Chondrocyte (in vitro differentiated cells): ENCODE measurements around the gene PACSIN1. TPM values are rescaled to one million over a fixed set of nuclear protein-coding genes. Genes with fewer than 3 reads are reported as not detected.

ENCODE experiments used
- DNase-seq: peaks from one replicate; pipeline ENCODE4 v3.0.0; 2021; ENCODE audit warnings: mixed read lengths, low spot score
- H3K27ac Mint-ChIP-seq: one replicate; pipeline ENCODE4 v1.8.0; 2021; ENCODE audit warnings: mild to moderate bottlenecking, moderate library complexity, mixed read lengths; ENCODE audit not compliant: unreplicated experiment
- H3K27me3 Mint-ChIP-seq: 2 replicates; pipeline ENCODE4 v1.8.0; 2021; ENCODE audit warnings: low read depth, mixed read lengths
- H3K36me3 Mint-ChIP-seq: 2 replicates; pipeline ENCODE4 v1.8.0; 2021; ENCODE audit warnings: low read depth, mixed read lengths
- H3K4me1 Mint-ChIP-seq: 2 replicates; pipeline ENCODE4 v1.8.0; 2021; ENCODE audit warnings: low read depth, mild to moderate bottlenecking, mixed read lengths
- H3K4me3 Mint-ChIP-seq: one replicate; pipeline ENCODE4 v1.8.0; 2021; ENCODE audit warnings: mild to moderate bottlenecking, moderate library complexity, mixed read lengths; ENCODE audit not compliant: unreplicated experiment
- H3K9me3 Mint-ChIP-seq: 2 replicates; pipeline ENCODE4 v1.8.0; 2021; ENCODE audit warnings: low read depth, mixed read lengths
- total RNA-seq: library from RNA; stranded (reverse); gene quantifications from 3 replicates; pipeline ENCODE4 v1.2.1, GENCODE V29; 2021
- TF ChIP-seq, protein P1 (sequence below): fragments of 200-600 bp; sonication (generic); IDR thresholded peaks from 2 replicates; pipeline ENCODE4 v1.5.0; 2021; ENCODE audit warnings: antibody characterized with exemption, mild to moderate bottlenecking, moderate library complexity

Gene PACSIN1
- total RNA-seq, 1 donor from 2014 or later, result 0.15 TPM

DNA sequence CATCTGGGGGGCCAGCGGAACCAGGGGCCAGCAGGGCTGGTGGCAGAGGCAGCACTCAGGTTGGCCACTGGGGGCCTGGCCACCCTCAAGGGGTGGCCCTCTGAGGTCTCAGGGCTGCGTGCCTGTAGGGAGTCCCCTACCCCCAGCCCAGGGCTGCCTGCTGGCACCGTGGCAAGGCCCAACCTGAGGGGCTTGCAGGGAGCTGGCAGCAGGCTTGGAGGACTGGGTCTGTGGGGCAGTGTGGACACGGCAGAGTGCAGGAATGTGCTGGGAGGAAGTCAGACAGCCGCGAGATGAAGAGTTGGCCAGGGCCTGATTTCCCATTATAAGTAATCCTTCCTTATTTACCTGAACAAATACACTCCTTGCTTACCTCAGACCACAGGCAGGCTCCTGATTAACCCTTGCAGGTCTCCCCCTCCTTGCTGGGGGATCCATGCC lies 90.2 kb downstream of the PACSIN1 start, which contains the start of gene SPDEF:
TSS of gene SPDEF (minus strand) at position 299 of the 441 bp plus-strand sequence. CDS start 11,874 bp downstream, outside the sequence.
- TF ChIP-seq, protein P1, sequence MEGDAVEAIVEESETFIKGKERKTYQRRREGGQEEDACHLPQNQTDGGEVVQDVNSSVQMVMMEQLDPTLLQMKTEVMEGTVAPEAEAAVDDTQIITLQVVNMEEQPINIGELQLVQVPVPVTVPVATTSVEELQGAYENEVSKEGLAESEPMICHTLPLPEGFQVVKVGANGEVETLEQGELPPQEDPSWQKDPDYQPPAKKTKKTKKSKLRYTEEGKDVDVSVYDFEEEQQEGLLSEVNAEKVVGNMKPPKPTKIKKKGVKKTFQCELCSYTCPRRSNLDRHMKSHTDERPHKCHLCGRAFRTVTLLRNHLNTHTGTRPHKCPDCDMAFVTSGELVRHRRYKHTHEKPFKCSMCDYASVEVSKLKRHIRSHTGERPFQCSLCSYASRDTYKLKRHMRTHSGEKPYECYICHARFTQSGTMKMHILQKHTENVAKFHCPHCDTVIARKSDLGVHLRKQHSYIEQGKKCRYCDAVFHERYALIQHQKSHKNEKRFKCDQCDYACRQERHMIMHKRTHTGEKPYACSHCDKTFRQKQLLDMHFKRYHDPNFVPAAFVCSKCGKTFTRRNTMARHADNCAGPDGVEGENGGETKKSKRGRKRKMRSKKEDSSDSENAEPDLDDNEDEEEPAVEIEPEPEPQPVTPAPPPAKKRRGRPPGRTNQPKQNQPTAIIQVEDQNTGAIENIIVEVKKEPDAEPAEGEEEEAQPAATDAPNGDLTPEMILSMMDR, result peak; percentile 8
- DNase-seq, result no peak
- Mint-ChIP-seq H3K27ac (no peak within 1 kb of the TSS), H3K36me3 (no peaks in the 10 kb centered on the region), H3K9me3 (no peaks in the 10 kb centered on the region), H3K4me3 (no peak within 1 kb of the TSS), H3K27me3 (no peaks in the 10 kb centered on the region), H3K4me1 (no peaks in the 10 kb centered on the region)

DNA sequence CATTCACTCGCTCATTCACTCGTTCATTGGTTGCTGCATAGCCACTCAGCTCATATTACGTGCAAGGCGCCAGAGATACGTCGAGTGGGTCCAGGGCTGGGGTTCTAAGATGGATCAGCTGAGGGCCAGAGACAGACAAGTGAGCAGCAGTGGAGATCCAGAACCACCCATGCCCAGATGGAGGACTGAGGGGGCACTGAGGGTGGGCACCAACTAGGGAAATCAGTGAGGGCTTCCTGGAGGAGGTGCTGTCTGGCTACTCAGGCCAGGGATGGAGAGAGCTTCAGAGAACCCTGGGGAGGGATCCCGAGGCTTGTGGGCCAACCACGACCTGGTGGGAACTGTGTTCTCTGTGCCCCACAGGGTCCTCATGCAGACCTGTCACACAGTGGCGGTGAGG lies 90.6 kb downstream of the PACSIN1 start:
- Mint-ChIP-seq H3K36me3 (no peaks in the 10 kb centered on the region), H3K4me3 (no peak overlapping the region)
- TF ChIP-seq, protein P1, result no peak

DNA sequence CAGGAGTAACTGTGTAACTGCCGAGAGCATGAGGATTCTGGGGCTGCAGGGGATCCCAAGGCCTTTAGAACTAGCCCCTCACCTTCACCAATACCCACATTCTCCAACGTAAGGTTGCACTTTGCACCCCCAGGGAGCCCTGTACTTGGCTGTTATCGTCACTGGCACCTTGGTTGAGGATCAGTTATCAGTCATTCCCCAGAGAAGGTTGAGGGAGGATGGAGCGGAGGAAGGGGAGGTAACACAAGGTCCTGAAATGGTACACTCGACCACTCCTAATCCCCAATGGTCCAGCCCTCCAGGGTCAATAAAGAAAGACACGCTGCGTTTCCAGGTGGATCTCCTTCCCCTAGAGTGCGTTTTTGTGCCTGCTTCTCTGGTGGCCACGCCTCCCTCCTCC lies 91.4 kb downstream of the PACSIN1 start:
- Mint-ChIP-seq H3K9me3 (no peaks in the 10 kb centered on the region), H3K27me3 (no peaks in the 10 kb centered on the region), H3K4me1 (no peaks in the 10 kb centered on the region), H3K36me3 (no peaks in the 10 kb centered on the region), H3K27ac (no peak overlapping the region), H3K4me3 (no peak overlapping the region)
- TF ChIP-seq, protein P1, result no peak
- DNase-seq, result no peak

More for the DNA sequence above, 90.6 kb downstream of the PACSIN1 start:
- Mint-ChIP-seq H3K27me3 (no peaks in the 10 kb centered on the region), H3K9me3 (no peaks in the 10 kb centered on the region), H3K4me1 (no peaks in the 10 kb centered on the region), H3K27ac (no peak overlapping the region)
- no peak for DNase-seq

DNA sequence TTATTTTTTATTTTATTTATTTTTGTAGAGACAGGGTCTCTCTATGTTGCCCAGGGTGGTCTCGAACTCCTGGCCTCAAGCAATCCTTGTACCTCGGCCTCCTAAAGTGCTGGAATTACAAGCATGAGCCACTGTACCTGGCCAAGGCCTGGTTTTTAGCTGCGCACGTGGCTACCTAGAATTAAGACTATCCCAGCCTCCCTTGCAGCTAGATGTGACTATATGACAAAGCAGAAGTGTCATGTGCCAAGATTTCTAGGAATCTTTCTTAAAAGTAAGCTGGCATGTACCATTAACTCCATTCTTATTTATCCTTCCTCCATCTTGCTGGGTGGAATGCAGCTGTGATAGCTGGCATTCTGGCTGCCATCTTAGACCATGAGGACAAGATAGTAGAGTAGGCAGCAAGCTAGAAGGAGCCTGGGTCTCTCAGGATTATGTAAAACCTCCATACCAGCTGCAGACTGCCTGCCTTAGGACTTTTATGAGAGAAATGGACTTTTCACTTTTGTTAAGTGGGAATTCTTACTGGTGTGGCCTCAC lies 92.4 kb downstream of the PACSIN1 start:
- Mint-ChIP-seq H3K4me1 (no peaks in the 10 kb centered on the region), H3K9me3 (no peaks in the 10 kb centered on the region), H3K4me3 (no peak overlapping the region), H3K36me3 (no peaks in the 10 kb centered on the region), H3K27ac (no peak overlapping the region), H3K27me3 (no peaks in the 10 kb centered on the region)
- TF ChIP-seq, protein P1, result no peak
- no peak for DNase-seq

- no peak for DNase-seq
- H3K9me3 Mint-ChIP-seq, result no peaks in the 10 kb centered on the region
- H3K27me3 Mint-ChIP-seq, result no peaks in the 10 kb centered on the region
These were observed 93.9 kb downstream of the PACSIN1 start for GRCh38 chr6:34559651-34560365.

More at GRCh38 chr6:34559651-34560365, 93.9 kb downstream of the PACSIN1 start:
- TF ChIP-seq, protein P1, result no peak
- no peak overlapping the region for H3K27ac Mint-ChIP-seq
- H3K4me3 Mint-ChIP-seq, result no peak overlapping the region
- H3K4me1 Mint-ChIP-seq, result no peaks in the 10 kb centered on the region
- no peaks in the 10 kb centered on the region for H3K36me3 Mint-ChIP-seq
